Endothelial cell of umbilical vein (primary cell): ENCODE measurements around the gene CLSTN1.

Experiments used
- CTCF ChIP-seq, 2 donors: IDR thresholded peaks; 1 replicate in 1 of 2; 2 replicates in 1 of 2; pipeline ENCODE4 v1.5.1; 2011; ENCODE audit warnings: low read length in 2 of 2, mild to moderate bottlenecking in 2 of 2, moderate library complexity in 2 of 2, control low read depth in 1 of 2, inconsistent platforms in 1 of 2, low read depth in 1 of 2; ENCODE audit not compliant: insufficient read depth in 1 of 2; ENCODE audit errors: extremely low read depth in 1 of 2
- GATA2 ChIP-seq: IDR thresholded peaks from 2 replicates; pipeline ENCODE4 v1.7.0; 2011; ENCODE audit warnings: low read depth, mild to moderate bottlenecking, moderate library complexity, mixed read lengths, low read length; ENCODE audit not compliant: insufficient read length, insufficient read depth
- JUN ChIP-seq: IDR thresholded peaks from 2 replicates; pipeline ENCODE4 v1.6.1; 2011; ENCODE audit warnings: borderline replicate concordance, low read depth; ENCODE audit not compliant: insufficient read length, insufficient read depth
- MAX ChIP-seq: IDR thresholded peaks from 2 replicates; pipeline ENCODE4 v1.6.1; 2011; ENCODE audit not compliant: insufficient read depth, insufficient read length
- POLR2A ChIP-seq: IDR thresholded peaks from 2 replicates; pipeline ENCODE4 v1.6.1; 2012; ENCODE audit warnings: low read depth, mild to moderate bottlenecking, control low read depth, low read length

- no peak for TF ChIP-seq CTCF (IDR thresholded peaks at IDR 0.05; ENCODE audit: extremely low read depth in 1 of 2, insufficient read depth in 1 of 2, low read depth in 1 of 2, low read length in 2 of 2)
- no peak for TF ChIP-seq JUN
- no peak for TF ChIP-seq POLR2A
- TF ChIP-seq GATA2, result no peak
- no peak for TF ChIP-seq MAX
These were observed 113.7 kb downstream of the CLSTN1 start for GRCh38 chr1:9710037-9710436.
